ENCODE results near the gene PLA1A.

PLA1A gene

DNA sequence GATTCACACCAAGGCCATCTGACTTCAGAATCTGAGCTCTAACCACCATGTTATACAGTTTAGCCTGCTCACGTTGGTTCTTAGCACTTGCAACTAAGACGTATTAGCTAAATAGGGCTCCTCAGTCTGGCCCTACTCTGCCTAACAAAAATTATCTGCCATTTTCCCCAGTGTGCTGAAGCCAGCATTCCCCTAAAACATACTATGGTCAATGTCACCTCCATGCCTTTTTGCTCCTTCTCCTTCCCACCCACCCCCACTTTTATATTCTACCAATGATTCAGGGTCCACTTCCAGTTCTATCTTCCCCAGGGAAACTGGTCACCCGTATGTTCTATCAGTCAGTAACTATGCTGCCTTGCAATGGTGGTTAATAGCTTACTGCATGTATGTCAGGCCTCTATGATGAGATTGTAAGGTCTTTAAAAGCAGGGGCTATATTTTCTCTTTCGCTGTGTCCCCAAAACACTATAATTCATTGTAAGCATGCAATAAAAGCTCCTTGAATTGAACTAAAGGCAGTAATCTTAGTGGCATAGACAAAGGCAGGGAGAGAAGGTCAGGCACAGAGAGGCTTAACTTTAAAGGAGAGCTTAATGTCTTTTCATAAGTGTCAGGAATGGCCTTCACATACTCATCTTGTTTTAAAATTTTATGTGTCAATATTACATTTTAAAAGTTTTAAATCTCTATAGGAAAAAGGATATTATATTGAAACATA lies 39.4 kb downstream of the PLA1A start:
- DNase-seq (ENCODE audit: low read depth in 2 of 2): no peak

GRCh38 chr3:119637679-119638477 lies 40.2 kb downstream of the PLA1A start:
- no peak for DNase-seq (ENCODE audit: low read depth in 2 of 2)

DNA sequence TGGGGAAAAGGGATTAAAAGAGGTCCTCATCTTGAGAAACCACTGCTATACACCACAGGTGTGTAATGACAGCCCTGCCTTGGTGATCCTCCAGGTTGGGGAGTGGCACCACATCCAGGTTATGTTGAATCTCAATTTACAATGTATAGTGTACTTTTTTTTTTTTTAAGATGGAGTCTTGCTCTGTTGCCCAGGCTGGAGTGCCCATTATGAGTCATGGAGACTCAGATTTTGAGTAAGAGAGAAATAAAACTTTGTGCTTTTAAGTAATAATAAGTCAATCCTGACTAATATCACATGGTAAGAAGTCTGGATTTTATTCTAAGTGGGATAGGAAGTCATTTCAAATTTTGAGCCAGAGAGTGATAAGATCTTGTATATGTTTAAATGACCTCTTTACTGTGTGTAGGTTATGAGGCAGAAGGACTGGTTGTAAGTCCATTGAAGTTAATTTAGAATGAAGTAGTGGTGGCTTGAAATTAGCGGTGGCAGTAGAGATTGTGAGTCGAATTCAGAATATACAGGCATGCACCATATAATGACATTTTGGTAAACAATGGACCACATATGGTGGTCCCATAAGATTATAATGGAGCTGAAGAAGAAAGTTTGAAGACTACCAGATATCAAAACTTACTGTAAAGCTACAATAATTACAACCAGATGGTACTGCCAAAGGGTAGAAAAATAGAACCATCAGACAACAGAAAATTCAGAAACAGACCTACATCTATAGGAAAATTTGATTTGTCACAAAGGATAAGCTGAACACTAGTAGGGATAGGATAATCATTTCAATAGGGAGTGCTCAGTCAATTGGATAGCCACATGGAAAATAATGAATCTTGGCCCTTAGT lies 42.0 kb downstream of the PLA1A start:
- DNase-seq (ENCODE audit: low read depth in 2 of 2): no peak

DNA sequence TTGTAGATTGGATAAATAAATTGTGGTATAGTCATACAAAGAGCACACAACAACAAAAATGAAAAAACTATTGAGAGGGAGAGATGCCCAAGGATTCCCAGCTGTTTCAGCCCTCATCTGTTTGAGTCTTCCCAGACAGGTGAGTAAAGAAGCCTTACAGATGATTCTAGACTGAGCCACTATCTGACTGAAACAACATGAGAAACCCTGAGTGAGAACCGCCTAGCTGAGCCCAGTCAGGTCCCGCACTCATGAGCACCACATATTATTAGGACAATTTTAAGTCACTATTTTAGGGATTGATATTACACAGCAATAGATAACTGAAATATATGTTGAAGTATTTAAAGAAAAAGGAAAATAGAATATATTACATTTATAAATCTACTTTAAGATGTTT lies 43.7 kb downstream of the PLA1A start:
- DNase-seq (ENCODE audit: low read depth in 2 of 2): no peak

GRCh38 chr3:119642746-119643473 lies 45.2 kb downstream of the PLA1A start:
- no peak for DNase-seq (ENCODE audit: low read depth in 2 of 2)

DNA sequence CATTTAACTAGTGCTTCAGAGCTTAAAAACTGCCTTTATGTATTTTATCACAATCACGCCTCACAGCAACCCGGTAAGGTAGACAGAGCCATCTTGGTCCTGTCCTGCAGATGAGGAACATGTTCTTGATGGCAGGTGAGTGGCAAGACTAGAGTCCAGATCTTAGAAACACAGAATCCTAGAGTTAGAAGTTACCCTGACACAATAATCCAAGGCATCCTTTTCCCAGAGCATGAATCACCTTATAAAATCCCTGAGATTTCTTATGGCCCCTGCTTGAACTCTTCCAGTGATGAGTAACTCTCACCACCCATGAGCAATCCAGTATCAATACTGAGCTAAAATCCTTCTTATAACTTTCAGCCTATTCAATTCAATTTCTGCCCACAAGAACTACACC lies 45.8 kb downstream of the PLA1A start:
- no peak for DNase-seq (ENCODE audit: low read depth in 2 of 2)

- DNase-seq (ENCODE audit: low read depth in 2 of 2): no peak
Measured at GRCh38 chr3:119644481-119644880, 46.8 kb downstream of the PLA1A start.

- no peak for DNase-seq (ENCODE audit: low read depth in 2 of 2)
Measured at GRCh38 chr3:119645813-119646212, 48.1 kb downstream of the PLA1A start.

- no peak for DNase-seq (ENCODE audit: low read depth in 2 of 2)
Measured at GRCh38 chr3:119647171-119647570, 49.5 kb downstream of the PLA1A start.

- DNase-seq (ENCODE audit: low read depth in 2 of 2): no peak
Measured at GRCh38 chr3:119647843-119648575, 50.3 kb downstream of the PLA1A start.

GRCh38 chr3:119649761-119650160 lies 52.1 kb downstream of the PLA1A start:
- DNase-seq (ENCODE audit: low read depth in 2 of 2): no peak

- DNase-seq (ENCODE audit: low read depth in 2 of 2): no peak
Measured at GRCh38 chr3:119652306-119653033, 54.8 kb downstream of the PLA1A start.

- DNase-seq (ENCODE audit: low read depth in 2 of 2): no peak
Measured at GRCh38 chr3:119653876-119654275, 56.2 kb downstream of the PLA1A start.

GRCh38 chr3:119657887-119658702 lies 60.4 kb downstream of the PLA1A start:
- no peak for DNase-seq (ENCODE audit: low read depth in 2 of 2)

DNA sequence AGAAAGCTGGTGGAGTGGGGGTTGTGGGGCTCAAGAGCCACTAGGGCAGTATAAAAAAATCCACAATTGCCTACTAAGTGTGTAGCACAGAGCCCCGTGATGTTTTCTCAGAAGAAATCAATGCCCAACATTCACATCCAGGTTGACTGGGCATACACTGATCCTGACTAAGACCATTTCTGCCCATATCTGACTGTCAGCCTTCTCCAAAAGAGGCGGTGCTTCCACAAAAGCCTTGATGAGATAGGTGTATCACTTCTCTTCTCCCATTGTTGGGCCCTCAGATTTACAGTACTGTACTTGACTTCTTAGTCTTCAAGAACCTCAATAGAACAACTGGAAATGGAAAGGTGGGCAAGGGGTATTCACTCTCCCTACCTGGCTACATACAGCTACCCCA lies 61.3 kb downstream of the PLA1A start:
- DNase-seq (ENCODE audit: low read depth in 2 of 2): no peak

GRCh38 chr3:119659606-119660291 lies 62.1 kb downstream of the PLA1A start:
- no peak for DNase-seq (ENCODE audit: low read depth in 2 of 2)

- no peak for DNase-seq (ENCODE audit: low read depth in 2 of 2)
Measured at GRCh38 chr3:119660474-119661440, 63.1 kb downstream of the PLA1A start, which contains the start of gene POPDC2. Gene POPDC2 (minus strand): TSS chr3:119660589. CDS start chr3:119660423, 166 bp downstream.

All from stimulated activated CD8-positive, alpha-beta memory T cell treated with anti-CD3 and anti-CD28 coated beads, Interleukin-15, amount 100 ng/mL, for 48 hours (primary cell).